NCI-H2081 treated with DMSO at 0.1 percent for 48 hours (cell line): Measurements from ENCODE around the gene A2M.

Experiments used
- DNase-seq: peaks from one replicate; lab custom pipeline; 2025; lab: John Stamatoyannopoulos, UW

A2M gene

GRCh38 chr12:9073076-9073475, 42.6 kb downstream of the A2M start:
- DNase-seq = no peak

DNA sequence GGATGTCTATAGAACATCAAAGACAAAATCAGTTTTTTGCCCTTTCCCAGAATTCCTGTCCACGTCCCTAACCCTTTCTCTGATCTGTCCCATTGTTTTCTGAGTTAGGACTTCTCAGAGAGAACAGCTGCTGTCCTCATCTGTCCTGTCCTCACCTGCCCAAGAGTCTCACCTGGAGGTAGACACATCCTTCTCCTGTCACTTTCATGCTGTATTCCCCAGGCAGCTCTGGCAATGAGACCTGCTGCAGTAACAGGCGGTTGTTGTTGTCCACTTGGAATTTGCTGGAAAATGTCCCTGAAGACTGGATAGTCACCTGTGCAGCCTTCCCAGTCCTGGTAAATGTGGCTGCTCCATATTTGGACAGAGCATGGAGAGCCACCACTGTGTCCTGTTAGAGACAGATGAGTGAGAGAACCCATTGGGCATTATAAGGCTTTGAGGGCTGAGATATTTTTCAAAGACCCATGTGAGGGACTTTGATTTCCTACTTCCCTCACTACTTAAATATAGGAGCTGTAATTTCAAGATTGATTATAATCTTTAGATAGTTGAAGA, 43.2 kb downstream of the A2M start:
- no peak for DNase-seq

- DNase-seq = no peak
Observed at GRCh38 chr12:9071969-9072368, 43.8 kb downstream of the A2M start.

GRCh38 chr12:9071518-9071917, 44.2 kb downstream of the A2M start:
- DNase-seq = no peak

DNA sequence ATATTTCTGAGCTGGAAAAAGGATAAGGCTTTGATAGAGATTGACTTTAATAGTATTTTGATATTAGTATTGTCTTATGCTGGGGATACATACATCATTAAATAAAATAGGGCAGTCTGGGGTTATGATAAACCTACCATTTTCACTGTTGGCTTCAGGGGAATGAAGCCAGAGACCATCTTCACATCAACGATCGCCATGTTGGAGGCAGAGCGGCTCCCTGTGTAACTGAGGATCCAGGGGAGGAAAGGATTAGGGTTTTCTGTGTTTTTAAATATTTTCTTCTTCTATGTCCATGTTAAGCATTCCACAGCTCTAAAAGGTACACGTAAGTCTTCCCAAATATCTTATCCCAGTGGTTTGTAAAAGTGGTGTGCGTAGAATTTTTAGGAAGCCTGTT, 45.4 kb downstream of the A2M start:
- DNase-seq = no peak

GRCh38 chr12:9068600-9068999, 47.1 kb downstream of the A2M start:
- DNase-seq = no peak

- no peak for DNase-seq
Observed at GRCh38 chr12:9068086-9068485, 47.6 kb downstream of the A2M start.

- no peak for DNase-seq
Observed at GRCh38 chr12:9066755-9067423, 48.8 kb downstream of the A2M start.

GRCh38 chr12:9066183-9066623, 49.5 kb downstream of the A2M start:
- DNase-seq = no peak

- no peak for DNase-seq
Observed at GRCh38 chr12:9065607-9065856, 50.2 kb downstream of the A2M start.

GRCh38 chr12:9064815-9065606, 50.7 kb downstream of the A2M start:
- no peak for DNase-seq

- DNase-seq = no peak
Observed at GRCh38 chr12:9064201-9064814, 51.4 kb downstream of the A2M start.

DNA sequence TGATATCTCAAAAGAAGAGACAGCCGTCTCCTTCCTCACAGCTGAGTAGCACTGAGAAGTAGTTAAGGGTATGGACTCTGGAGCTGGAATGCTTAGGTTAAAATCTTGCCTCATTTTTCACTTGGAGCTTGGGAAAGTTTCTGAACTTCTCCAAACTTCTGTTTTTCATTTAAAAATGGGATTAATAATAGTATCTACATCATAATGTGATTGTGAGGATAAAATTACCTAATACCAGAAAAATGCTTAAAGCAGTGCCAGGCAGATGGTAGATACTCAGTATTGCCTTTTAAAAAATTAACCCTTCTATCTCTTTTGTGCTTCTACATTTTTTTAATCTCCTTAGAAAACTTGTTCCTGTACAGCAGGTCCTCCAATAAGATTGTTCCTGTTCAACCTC, 63.1 kb downstream of the A2M start:
- no peak for DNase-seq

GRCh38 chr12:9051158-9051550, 64.6 kb downstream of the A2M start:
- no peak for DNase-seq

DNA sequence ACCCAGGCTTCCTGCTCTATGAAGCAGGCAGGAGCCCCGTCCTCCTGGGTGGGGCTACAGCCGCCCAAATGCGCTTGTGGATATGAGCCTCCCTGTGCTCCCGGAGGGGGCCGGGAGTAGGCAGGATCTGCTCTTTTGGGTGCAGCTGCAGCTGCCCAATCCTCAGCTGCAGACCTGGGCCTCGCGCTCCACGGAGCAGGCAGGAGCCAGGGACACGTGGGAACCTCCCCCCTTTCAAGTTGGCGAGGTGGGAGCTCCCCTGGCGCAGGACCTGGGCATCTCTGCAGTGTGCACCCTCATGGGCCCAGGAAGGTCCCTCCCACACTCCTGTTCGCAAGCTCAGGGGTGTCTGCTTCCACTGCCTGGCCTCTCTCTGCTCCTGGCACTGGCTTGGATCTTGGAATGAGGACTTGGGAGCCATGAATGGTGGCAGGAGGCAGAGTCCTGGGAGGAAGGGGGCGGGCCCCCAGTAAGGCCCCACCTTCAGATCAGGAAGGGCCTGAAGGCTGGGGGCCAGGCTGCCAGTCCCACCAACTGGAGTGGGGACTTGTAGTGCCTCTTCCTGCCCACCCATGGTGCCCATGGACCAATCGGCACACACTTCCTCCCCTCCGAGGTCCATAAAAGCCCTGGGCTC, 65.1 kb downstream of the A2M start:
- DNase-seq = no peak

GRCh38 chr12:9049520-9050133, 66.1 kb downstream of the A2M start:
- no peak for DNase-seq

GRCh38 chr12:9048930-9049329, 66.8 kb downstream of the A2M start:
- DNase-seq = no peak

DNA sequence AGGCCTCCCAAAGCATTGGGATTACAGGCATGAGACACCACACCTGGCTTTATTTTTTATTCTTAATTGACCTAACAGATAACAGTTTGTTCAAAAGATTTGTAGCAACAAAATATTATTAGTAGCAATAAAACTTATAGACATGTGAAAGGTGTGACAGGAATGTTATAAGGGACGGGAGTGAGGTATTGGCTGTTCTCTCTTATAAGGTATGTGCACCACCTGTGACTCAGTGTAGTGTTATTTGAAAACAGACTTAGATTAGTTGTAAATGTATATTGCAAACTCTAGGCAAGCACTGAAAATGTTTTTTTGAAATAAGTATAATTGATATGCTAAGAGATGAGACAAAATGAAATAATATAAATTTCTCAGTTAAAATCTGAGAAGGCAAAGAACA, 68.6 kb downstream of the A2M start:
- no peak for DNase-seq

DNA sequence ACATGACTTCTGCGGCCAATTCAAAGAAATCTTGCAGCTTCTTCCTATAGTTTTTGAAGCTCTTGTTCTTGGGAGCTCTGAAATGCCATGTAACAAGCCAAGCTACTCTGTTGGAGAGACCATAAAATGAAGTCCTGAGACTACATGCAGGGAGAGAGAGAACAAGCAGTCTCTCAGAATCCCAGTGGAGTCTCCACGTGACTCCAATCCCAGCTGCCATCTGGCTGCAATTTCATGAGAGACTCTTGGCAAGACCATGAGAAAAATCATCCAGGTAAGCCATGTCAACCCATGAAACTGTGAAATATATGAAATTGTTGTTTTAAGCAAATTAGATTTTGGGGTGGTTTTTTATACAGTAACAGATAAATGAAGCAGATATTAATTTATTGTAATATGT, 72.0 kb downstream of the A2M start:
- DNase-seq = no peak

- no peak for DNase-seq
Observed at GRCh38 chr12:9041321-9041720, 74.4 kb downstream of the A2M start.

DNA sequence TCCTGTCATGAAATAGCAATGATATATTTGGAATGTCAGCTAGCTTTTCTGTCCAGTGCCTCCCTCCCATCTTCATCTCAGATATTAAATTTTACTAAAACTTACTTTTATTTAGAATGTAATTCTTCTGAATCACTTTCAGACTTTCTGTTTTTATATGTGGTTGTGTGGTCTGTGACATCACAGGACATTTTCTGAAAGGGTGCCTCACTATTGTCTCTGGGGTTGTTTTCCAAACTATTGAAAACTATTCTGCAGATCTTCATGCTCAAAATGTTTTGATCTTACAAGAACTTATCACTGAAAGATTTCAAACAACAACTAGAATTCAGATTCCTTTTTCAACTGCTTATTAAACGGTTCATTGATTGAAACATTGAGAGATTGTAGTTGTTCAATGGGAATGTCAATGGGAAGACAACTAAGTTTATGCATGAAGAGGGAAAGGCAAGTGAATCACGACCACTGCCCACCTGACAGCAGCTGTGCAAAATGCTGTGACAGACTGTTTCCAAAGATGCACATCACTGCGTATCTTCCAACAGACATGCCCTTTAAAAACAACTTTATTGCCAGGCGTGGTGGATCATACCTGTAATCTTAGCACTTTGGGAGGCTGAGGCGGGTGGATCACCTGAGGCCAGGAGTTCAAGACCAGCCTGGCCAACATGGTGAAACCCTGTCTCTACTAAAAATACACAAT, 75.1 kb downstream of the A2M start:
- DNase-seq = no peak
